HEK293T (cell line): ENCODE measurements around the gene DNER.

ENCODE experiments used
- FOXM1 ChIP-seq: fragments of 450-650 bp; IDR thresholded peaks from 2 replicates; pipeline ENCODE4 v1.6.1; 2017; ENCODE audit warnings: mild to moderate bottlenecking, borderline replicate concordance
- SP1 ChIP-seq: fragments of 450-650 bp; IDR thresholded peaks from 2 replicates; pipeline ENCODE4 v1.6.1; 2017
- ZNF384 ChIP-seq: fragments of 450-650 bp; IDR thresholded peaks from 2 replicates; pipeline ENCODE4 v1.6.1; 2016

DNA sequence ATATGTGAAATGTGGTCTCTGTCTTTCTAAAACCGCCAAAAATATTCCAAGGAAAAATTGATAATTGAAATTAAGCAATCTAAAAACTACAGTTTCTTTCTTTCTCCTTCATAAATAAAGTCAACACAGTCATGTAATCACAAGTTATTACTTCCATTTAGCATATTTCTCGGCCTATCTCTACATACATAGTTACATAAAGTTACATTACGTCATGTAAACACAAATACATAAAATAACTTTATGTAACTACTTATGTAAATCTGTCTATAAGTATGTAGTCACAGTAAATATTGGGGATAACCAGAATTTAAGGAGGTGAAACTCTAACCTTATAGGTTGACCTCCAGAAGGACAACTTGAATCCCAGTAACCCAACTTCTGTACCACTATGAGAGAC lies 394.8 kb downstream of the DNER start:
- TF ChIP-seq ZNF384 (no peak), SP1 (no peak), FOXM1 (no peak)
